OCI-LY7 (cell line): ENCODE measurements around the gene PSPH.

Source experiments
- EZH2phosphoT487 ChIP-seq: fragments of 200-600 bp; sonication (generic); IDR thresholded peaks from 2 replicates; pipeline ENCODE4 v1.6.1; 2018; ENCODE audit warnings: low read depth, borderline replicate concordance, mild to moderate bottlenecking, mixed run types, antibody characterized with exemption, low read length, moderate library complexity, mixed read lengths
- TF ChIP-seq, protein P1 (sequence below): fragments of 200-600 bp; sonication (generic); conservative IDR thresholded peaks from 2 replicates; pipeline ENCODE4 v1.5.1; 2014; ENCODE audit warnings: mild to moderate bottlenecking, antibody characterized with exemption, low read length, moderate library complexity, mixed read lengths

DNA sequence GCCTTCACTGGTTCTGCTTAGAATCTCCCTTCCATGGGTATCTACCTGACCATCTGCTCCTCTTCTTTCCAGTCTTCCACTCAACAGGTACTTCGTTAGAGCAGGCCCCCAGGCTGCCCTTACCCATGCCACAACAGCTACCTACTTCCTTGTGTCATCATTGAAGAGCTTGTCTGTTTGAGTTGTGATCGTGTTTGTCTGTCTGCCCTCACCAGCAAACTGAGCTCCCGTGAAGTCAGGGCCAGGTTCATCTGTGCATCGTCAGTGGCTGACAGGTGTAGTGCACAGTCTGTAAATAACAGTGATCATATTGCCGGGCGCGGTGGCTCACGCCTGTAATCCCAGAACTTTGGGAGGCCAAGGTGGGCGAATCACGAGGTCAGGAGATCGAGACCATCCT lies 81.9 kb downstream of the PSPH start:
- TF ChIP-seq, protein P1, sequence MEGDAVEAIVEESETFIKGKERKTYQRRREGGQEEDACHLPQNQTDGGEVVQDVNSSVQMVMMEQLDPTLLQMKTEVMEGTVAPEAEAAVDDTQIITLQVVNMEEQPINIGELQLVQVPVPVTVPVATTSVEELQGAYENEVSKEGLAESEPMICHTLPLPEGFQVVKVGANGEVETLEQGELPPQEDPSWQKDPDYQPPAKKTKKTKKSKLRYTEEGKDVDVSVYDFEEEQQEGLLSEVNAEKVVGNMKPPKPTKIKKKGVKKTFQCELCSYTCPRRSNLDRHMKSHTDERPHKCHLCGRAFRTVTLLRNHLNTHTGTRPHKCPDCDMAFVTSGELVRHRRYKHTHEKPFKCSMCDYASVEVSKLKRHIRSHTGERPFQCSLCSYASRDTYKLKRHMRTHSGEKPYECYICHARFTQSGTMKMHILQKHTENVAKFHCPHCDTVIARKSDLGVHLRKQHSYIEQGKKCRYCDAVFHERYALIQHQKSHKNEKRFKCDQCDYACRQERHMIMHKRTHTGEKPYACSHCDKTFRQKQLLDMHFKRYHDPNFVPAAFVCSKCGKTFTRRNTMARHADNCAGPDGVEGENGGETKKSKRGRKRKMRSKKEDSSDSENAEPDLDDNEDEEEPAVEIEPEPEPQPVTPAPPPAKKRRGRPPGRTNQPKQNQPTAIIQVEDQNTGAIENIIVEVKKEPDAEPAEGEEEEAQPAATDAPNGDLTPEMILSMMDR = no peak
- TF ChIP-seq EZH2phosphoT487 = no peak
